ENCODE data around the gene ZFYVE27.

ZFYVE27 gene

DNA sequence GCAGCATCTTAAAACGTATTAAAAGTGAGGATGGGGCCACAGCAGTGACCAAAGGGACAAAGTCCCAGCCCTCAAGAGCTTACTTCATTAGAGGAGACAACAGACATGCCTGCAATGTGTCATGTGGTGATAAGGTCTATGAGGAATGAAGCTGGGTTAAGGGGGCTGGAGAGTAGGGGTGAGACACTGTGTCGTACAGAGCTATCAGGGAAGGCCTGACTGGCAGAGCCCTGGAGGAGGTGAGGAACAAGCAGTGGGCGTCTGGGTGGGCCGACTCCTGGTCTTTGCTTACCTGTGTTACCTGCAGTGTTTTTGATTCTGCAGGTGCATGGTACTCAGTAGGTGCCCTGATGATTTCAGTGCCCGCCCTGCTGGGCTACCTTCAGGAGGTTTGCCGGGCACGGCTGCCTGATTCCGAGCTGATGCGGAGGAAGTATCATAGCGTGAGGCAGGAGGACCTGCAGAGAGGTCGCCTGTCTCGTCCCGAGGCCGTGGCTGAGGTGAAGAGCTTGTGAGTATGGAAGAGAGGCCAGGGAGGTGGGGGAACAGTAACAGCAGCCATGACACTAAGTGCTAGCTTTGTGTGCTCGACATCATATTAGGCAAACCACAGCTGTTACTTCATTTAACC lies 7.6 kb downstream of the ZFYVE27 start:
- no peak for DNase-seq (ENCODE audit: low spot score)

DNA sequence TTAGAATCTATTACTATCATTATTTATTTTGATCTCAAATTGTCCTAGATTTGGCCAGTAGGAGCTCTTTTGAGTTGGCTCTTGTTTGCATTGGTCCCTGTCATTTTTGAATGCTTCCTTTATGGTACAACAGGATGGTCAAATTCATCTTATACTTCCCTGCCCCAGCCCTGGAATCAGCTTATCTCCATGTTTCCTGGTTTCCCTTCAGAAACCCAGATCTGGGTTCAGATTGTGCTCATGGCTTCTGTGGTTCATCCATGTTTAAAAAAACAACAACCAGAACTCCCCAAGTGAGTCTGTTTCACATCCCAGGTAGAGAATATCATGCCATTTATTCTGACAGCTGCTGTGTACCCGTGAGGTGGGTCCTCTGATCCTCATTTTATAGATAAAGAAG lies 10.6 kb downstream of the ZFYVE27 start:
- DNase-seq (ENCODE audit: low spot score), result no peak

DNA sequence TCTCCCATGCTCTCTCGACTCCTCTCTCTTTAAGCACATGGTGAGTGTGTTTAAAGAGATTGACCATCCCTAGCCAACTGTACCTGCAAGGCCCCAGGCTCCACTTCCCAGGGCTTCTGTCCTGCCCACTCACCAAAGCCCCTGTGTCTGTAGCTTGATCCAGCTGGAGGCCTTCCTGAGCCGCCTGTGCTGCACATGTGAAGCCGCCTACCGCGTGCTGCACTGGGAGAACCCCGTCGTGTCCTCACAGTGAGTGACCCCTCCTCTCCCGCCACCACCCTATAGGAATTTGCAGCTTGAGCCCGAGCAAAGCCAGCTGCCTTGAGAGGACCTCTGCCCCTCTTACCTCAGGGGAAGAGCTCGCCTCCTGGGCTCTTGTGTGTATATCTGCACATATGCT lies 11.2 kb downstream of the ZFYVE27 start:
- DNase-seq (ENCODE audit: low spot score), result no peak

DNA sequence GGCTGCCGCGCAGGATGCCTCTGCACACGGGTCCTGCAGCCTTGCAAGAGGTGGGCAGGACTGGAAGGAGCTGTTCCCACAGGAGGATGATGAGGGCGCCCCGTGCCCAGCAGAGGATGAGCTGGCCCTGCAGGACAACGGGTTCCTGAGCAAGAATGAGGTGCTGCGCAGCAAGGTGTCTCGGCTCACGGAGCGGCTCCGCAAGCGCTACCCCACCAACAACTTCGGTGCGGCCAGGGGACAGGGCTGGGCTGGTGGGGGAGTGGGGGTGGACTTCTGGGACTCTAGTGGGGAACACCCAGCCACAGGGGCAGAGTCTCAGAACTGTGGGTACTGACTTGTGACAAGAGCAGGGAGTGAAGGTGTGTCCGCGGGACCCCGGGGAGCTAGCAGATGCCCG lies 16.0 kb downstream of the ZFYVE27 start:
- DNase-seq (ENCODE audit: low spot score), result no peak

DNA sequence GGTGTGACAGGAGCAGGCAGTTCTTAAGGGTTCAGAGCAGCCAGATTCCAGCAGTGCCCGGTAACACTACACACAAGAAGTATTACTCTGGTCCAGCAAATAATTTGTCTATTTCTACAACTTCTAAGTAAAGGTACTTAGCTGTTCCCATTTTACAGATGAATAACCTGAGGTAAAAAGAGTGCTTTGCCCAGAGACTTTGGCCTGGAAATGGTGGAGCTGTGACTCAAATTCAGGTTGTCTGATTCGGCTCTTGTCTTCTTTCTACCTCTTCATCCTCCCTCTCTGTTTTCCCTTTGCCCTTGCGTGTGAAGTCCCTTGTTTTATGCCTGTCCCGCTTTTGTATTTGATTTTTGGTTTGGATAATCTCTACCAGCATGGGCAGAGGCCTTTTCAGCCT lies 17.8 kb downstream of the ZFYVE27 start:
- no peak for DNase-seq (ENCODE audit: low spot score)

DNA sequence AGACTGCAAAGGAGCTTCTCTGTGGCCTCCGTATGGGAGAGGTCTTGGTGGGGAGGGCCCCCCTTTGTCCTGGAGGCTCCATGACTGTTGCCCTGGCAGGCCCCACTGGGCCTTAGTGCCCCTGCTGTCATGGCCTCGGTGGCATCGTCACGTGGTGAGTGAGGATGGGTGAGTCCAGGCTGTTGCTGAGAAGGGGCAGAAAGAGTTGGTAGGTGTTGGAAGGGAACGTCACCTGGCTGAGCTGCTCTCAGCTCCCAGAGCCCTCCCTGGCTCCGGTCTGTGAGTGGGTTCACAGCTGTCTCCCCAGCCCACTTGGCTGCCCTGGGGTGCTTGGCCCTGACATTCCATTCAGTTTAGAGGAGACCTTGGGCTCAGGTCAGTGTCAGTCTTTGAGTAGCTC lies 18.8 kb downstream of the ZFYVE27 start:
- no peak for DNase-seq (ENCODE audit: low spot score)

DNA sequence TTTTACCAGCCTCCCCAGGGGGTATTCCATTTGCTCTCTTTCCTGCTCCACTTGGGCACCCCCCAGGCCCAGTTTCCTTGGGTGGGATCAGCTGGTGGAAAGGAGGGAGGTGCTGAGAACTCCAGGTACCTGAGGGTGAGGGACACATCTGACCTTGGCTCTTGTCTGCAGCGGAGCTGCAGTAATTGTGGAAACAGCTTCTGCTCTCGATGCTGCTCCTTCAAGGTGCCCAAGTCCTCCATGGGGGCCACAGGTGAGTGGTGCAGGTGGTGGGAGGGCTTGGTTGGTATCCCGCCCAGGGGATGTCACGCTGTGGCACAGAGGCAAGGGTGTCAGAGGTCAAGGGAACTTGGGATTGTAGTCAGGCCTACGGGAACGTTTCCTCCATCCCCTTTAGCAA lies 20.5 kb downstream of the ZFYVE27 start:
- DNase-seq (ENCODE audit: low spot score), result no peak

DNA sequence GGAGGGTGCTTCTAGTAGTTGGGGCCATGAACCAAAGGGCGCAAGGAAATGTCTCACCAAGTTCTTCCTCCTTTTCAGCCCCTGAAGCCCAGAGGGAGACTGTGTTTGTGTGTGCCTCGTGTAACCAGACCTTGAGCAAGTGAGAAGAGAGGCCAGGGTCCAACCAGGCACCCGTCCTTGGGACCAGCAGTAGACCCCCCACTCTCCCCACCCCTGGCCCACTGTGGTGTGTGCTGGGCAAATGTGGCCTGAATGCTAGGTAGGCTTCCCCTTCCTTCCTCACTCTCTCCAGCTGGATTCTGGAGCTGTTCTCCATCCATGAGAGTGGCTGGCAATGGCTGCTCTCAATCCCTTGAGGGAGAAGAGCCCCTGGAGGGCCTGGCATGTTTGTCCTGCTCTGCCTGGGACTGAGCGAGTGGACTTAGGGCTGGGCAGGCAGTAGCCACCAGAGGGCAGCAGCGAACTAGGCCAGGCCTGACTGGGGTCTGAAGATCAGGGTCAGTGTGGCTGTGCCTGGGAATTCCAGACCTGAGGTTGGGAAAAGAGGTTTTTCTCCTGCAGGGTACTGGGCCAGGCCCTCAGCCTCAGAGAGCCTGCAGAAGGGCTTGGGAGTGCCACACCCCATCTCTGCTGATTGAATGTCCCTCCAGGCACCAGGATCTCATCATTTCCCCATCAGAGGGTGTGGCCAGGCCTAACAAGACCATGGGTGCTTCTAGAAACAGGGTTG lies 22.4 kb downstream of the ZFYVE27 start:
- peak; percentile 82 for DNase-seq (ENCODE audit: low spot score)

DNA sequence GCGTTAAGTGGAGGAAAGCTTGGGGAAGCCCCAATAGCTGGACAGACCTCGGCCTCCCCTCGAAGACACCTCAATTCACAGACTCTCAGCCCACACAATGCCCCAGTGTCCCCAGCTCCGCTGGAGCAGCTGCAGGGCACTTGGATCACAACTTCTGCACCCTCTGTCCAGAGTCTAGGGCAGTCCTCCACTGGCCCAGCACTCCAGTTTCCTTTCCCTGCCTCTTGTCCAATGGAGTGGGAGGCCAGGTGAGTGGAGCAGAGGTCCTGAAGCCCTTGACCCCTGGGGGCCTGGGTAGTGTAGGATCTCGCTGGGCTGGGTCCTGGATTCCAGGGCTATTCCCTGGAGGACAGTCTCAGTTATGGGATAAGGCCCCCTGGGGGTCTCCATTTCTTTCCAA lies 23.0 kb downstream of the ZFYVE27 start:
- no peak for DNase-seq (ENCODE audit: low spot score)

DNA sequence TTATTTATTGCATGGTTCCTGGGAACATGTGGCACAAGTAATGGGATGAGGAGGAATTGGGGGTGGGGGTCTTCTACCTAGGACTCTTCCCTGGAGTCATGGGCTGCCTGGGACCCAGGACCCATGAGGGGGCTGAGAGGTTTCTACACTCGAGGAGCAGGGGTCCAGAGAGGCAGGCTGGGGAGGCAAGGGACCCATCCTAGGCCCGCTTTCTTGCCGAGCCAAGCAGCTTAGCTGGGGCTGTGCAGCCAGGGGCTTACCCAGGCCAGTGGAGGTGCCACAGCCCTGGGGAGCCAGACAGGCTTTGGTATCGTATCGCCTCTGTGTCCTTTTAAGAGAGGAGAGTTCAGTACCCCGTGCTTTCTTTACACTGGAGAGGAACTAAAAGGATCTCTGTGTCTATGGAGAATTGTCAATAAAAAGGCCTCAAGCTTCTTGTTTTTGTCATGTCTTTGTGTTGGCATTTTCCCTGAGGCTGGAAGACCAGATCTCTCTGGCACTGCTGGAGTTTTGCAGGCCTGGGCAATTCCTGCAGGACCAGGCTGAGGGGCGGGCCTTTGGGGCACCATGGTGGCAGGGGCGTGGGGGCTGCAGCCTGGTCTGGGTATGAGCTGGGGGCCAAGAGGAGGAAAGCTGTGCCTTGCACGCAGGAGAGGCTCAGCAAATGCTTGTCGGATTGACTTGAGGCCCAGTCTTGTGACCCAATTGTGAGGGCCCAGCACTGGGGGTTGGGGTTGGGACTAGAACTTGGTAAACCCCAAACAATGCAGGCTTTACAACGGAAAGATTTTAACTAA lies 23.7 kb downstream of the ZFYVE27 start:
- DNase-seq (ENCODE audit: low spot score), result no peak

DNA sequence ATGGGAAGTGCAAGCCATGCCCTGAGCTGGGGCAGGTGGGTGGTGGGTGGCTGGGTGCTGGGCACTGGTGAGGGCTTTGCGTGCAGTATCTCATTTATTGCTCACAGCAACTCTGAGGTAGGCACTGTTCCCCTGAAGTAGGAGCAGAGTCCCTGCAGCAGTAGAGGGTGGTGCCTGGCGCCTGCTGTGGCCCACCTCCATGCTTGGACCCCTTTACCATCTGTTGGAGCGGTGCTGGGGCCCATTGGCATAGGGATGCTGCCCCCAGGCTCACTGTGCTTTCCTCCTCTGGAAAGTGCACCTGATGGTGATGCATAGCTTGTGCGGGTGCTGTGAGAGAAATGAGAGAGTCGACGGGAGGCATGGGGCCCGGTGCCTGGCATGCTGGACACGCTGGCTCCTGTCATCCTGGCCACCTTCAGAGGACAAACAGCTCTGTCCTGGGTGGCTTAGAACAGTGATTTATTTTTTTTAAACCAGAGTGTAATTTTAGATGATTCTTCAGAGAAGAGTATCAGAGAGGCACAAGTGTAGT lies 24.5 kb downstream of the ZFYVE27 start:
- no peak for DNase-seq (ENCODE audit: low spot score)

DNA sequence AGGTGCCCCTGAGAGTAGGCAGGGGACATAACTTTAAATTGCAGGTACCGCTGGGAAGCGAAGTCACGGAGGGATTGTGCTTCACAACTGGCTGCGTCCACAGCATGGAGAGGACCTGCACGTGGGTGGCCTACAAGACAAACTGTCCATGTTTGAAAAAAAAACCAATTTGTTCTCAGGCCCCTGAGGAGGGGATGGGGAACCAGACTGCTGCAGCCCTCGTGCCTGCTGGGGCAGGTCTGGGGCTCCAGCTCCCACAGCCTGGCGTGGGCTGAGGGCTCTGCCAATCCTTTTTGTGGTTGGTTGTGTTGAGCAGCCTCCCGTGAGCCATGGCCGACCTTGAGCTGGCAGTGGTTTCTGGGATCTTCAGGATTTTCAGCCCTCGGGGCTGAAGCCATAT lies 25.1 kb downstream of the ZFYVE27 start:
- DNase-seq (ENCODE audit: low spot score), result no peak

DNA sequence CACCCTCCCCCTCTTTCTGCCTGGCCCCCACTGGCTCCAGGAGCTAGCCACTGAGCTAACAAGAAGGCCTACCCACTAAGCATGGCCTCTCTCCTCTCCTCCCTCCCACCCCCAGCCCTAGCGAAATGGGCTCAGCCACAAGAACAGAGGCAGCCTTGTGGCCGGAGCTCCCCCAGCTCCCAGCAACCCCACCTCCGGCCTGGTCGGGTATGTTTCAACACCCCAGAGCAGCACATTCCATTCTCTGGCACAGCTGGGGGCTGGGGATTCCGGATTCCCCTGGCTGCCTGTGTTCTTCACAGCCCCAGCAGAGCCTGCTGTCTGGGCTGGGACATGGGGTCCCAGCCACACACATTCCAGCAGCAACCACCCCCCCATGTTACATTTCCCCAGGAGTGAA lies 25.9 kb downstream of the ZFYVE27 start:
- DNase-seq (ENCODE audit: low spot score), result peak; percentile 35

DNA sequence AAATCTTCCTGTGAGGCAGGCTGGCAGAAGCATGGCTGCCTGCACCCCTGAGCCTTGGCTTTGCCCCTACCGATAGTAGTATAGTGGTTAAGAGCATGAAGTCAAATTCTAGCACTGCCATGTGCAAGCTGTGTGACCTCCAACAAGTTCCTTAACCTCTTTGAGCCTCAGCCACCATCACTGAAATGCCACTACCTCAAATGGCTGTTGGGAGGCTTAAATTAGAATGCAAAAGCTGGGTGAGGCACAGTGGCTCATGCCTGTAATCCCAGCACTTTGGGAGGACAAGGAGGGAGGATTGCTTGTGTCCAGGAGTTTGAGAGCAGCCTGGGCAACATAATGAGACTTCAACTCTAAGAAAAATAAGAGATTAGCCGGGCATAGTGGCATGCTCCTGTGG lies 26.5 kb downstream of the ZFYVE27 start:
- DNase-seq (ENCODE audit: low spot score), result no peak

DNA sequence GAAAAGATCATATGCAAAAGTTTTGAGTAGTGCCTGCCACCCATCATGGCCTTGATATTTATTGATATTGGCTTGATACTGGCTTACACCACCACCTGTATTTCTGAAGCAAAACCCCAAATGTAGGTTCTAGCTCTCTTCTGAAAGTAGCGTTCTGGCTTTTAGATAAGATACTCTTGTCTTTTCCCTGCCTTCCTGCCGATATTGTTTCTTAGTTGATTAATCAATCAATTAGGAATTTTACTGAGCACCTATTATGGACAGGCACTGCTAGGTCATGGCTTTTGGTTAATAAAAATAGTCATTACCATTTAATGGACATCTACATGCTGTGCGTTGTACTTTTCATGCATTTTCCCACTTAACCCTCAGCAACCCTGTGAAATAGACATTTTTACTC lies 27.0 kb downstream of the ZFYVE27 start:
- no peak for DNase-seq (ENCODE audit: low spot score)

DNA sequence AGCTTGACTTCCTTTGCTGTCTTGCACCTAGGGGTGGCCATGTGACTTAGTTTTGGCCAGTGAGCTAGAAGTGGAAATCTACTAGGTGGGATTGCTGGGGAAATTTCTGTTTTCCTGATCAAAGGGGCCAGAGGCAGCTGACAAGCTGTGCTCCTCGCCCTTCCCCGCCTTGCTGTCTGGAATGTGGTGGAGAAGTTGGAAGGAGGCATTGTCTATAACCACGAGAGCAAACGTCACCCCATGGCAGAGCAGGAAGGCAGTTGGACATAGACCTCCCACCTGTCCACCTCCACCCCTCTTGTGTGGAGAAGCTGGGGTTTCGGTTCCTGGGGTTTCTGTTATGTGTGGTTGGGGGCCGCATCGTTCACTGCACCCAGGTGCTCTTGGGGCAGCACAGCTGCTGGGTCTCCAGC lies 27.6 kb downstream of the ZFYVE27 start:
- DNase-seq (ENCODE audit: low spot score), result no peak

DNA sequence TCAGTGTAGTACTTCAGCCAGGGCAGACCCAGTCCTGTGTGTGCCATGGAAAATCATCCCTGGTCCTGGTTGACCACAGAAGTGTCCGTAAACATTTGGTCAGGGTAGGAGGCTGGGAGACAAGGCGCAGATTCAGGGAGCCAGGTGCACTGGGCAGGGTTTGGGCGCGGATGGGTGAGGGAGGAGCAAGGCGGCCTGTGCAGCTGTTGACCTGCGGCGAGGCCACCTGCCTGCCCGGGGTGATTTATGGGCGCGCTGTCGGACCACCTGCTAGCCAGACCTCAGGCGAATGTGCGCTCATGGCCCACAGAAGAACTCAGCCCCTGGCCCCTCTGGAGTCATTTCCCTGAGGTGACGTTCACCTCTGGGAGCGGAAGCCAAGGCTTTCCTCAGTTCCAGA lies 28.3 kb downstream of the ZFYVE27 start:
- DNase-seq (ENCODE audit: low spot score), result no peak

DNA sequence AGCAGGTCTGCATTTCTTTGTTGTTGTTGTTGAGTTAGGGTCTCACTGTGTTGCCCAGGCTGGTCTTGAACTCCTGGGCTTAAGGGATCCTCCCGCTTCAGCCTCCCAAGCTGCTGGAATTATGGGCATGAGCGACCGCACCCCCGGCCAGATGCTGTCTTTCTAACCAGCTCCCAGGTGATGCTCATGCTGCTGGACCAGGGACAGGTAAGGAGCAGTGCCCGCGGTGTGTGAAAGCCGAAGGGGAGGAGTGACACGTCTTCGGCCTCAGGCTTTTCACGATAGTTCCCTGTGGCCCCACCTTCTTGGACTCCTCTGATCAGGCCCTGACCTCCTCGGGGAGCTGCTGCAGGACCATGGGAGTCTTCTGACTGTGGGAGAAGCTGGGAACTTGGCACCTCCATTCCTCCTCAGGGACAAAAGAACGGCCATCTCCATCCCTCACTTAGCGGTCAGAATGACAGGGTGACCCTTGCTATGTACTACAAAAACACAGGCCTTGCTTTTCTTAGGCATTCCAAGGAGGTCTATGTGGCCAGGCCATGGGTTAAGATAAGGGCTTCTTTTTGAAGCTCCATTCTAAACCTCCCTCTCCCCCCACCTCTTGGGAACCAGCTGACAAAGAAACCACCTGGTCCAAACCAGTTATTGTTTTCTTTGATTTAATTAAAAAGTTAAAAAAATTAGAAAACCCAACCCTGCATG lies 29.3 kb downstream of the ZFYVE27 start:
- no peak for DNase-seq (ENCODE audit: low spot score)

DNA sequence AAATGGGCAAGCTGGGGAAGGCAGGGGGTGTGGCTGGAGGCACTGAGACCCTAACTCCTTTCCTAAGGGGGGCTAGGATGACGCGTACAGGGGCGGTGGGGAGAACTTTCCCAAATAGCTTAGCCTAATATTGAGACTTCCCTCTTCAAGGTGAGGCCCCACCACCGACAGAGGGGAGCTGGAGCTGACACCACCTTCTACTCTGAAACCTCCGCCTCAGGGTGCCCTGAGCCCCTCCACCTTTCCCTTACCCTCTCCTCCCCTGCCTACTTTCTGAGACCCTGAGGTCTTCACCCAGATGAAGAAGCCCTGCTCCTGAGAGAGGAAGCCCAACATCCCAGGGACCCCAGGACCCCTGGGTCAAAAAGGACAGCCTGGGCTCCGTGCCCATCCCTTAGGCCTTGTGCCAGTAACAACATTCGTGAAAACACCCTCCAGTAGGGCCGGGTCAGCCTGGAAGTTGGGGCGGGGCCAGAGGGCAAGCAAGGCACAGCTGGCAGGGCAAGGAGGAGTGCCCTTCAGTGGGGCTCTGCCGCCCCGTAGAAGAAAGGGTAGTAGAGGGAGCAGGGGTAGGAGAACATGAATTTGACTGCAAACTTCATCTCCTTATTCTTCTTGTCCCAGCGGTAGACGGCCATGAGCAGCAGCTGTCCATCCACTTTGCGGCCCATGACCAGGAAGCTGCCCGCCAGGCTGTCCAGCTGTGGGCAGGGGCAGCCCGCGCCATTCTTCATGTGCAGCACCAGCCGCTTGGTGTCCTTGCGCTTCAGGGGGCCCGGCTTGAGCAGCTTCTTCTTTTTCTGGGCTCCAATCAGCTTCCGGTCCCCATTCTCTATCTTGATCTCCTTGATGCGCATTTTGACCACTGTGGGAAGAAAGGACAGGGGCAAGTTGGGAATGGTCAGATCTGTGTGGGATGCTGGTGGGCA lies 30.3 kb downstream of the ZFYVE27 start:
- no peak for DNase-seq (ENCODE audit: low spot score)

DNA sequence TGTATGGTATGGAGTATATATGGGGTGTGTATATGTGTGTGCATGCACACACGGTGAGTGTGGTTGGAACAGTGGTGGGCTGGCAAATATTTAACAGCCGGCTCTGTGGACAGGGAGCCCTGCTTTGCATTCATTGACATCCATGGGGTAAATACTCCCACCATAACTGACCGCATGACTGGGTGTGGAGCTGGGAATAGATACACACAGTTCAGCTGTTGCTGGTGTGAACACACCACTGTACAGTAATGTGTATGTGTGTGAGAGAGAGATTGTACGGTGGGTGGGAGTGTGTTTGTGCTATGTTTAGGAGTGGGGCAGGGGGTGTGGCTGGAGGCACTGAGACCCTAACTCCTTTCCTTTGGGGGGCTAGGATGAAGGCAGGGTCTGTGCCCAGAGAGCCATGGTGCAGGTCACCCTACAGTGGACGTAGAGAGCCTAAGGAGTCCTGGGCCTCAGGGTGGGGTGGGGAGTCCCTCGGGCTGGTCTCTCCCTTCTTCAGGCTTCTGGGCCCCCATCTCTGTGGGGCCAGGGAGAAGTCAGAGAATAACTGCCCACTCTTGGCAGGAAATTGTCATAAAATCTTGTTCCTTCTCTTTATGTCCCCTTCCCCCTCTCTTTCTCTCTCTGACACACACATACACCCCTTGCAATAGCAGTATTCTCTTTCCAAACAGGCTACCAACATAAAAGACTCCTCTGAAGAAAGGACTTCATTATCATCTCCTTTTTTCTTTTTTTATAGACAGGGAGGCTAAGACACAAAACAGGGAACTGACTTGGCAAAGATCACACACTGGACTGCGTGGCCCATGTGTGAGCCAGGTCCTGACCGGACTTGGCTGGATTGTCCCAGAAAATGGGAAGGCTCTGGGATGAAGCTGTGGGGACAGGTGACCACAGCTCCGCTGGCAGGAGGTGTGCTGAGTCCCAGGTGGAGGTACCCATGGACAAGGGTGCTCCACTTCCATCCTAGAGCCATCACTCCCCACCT lies 31.7 kb downstream of the ZFYVE27 start:
- DNase-seq (ENCODE audit: low spot score), result no peak

All from Ammon's horn (tissue), 1 donor.